GM20000 (cell line): ENCODE data around the gene SMPD4.
"Not testable (repeated sequence)": the region's sequence is repeated elsewhere in the genome, so short reads cannot be mapped to it uniquely, and the experiment has no call there.

Experiments used
- DNase-seq: peaks from one replicate; pipeline ENCODE4 v3.0.0; 2012; ENCODE audit warnings: low spot score
- TF ChIP-seq, protein P1 (sequence below): IDR thresholded peaks from 2 replicates; pipeline ENCODE4 v1.5.1; 2012; ENCODE audit warnings: mild to moderate bottlenecking, control low read depth; ENCODE audit errors: extremely low read depth, missing control alignments

The SMPD4 gene

DNA sequence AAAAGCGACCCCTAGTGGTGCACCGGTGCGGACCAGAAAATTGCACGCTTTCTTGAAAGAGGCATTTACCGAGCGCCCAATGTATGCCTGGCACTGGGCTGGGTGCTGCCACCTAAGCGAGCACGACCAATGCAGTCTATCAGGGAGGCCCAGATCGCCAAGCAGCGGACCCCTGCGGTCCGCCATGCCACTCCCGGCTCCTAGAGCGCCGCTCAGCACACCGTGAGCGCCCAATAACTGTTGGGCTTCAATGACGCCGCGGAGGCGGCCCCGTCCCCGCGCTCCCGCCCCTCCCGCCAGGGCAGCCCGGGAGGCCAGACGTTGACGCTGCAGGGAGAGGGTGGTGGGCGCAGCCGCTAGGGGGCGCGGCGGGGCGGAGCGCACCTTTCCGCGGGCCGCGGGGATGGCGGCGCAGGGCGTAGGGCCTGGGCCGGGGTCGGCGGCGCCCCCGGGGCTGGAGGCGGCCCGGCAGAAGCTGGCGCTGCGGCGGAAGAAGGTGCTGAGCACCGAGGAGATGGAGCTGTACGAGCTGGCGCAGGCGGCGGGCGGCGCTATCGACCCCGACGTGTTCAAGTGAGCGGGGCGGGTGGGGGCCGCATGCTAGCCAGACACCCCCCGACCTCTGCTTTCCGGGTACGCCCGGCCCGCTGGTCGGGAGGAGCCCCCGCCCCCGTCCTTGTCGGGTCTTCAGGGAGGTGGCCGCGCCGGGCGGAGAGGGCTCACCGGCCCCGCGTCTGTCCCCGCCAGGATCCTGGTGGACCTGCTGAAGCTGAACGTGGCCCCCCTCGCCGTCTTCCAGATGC is 679 bp upstream of the SMPD4 start, which contains the start of gene MZT2B:
TSS of gene MZT2B (plus strand) at position 383 of the 803 bp plus-strand sequence. CDS start at position 404, 21 bp downstream.
- peak; percentile 96 for DNase-seq
- TF ChIP-seq, protein P1, sequence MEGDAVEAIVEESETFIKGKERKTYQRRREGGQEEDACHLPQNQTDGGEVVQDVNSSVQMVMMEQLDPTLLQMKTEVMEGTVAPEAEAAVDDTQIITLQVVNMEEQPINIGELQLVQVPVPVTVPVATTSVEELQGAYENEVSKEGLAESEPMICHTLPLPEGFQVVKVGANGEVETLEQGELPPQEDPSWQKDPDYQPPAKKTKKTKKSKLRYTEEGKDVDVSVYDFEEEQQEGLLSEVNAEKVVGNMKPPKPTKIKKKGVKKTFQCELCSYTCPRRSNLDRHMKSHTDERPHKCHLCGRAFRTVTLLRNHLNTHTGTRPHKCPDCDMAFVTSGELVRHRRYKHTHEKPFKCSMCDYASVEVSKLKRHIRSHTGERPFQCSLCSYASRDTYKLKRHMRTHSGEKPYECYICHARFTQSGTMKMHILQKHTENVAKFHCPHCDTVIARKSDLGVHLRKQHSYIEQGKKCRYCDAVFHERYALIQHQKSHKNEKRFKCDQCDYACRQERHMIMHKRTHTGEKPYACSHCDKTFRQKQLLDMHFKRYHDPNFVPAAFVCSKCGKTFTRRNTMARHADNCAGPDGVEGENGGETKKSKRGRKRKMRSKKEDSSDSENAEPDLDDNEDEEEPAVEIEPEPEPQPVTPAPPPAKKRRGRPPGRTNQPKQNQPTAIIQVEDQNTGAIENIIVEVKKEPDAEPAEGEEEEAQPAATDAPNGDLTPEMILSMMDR: peak; percentile 90

DNA sequence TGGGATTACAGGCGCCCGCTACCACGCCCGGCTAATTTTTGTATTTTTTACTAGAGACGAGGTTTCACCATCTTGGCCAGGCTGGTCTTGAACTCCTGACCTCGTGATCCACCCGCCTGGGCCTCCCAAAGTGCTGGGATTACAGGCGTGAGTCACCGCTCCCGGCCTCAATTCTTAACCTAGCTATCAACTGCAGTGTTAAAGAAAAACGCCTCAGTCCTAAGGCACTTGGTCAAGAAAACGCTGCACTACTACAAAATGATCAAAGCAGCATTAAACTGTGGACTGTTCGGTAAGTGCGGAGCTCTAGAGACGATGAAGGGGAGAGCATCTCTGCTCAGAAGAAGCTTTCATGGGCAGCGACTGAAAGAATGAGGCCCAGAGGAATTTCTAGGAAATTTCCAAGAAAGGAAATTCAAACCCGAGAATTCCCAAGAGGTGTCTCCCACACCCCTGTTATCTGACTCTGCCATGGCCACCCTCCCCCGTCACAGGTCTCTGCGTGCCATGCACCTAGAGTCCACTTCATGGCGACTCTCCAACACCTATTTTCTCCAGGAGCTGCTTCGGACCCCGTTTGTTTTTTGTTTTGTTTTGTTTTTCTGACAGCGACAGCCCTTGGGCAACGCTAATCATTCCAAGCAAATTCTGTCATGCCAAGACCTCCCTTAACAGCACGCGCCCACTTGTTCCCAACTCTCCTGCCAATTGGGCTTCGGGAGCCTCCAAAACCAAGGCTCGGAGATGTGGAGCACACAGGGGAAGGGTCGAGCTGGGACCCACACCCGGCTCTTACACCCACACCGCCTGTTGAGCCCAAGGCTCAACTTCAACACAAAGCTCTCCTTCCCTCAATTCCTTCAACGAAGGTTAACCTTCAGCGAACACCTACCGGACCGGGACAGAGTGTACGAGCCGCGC is 738 bp downstream of the SMPD4 start:
- DNase-seq: not testable (repeated sequence)

DNA sequence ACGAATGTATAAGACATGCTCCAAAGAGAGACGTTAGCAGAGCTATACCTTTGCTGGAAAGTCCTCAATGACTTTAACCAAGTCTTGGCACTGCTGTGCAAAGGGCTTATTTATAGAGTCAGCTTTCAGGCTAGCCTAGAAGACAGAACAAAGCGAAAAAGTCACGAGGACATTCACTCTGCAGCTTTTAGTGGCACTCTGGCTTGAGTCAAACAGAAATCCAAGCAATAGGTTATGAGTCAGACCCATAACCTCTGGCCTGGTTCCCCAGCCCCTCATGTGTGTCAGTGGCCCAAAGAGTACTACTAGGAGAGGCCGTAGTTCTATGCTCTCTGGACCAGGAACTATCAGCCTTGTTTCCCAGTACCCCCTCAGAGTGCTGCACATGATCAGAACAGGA is 6.5 kb downstream of the SMPD4 start:
- not testable (repeated sequence) for DNase-seq

DNA sequence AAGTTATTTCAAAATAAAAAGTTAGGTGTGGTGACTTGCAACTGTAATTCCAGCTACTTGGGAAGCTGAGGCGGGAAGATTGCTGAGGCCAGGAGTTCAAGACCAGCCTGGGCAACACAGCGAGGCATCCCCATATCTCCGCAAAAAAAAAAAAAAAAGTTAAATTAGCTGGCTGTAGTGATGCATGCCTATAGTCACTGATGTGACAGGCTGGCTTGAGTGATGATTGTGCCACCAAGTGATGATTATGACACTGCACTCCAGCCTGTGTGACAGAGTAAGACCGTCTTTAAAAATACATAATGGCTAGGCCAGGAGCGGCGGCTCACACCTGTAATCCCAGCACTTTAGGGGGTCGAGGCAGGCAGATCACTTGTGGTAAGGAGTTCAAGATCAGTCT is 11.5 kb downstream of the SMPD4 start:
- DNase-seq: no peak
- TF ChIP-seq, protein P1: no peak

DNA sequence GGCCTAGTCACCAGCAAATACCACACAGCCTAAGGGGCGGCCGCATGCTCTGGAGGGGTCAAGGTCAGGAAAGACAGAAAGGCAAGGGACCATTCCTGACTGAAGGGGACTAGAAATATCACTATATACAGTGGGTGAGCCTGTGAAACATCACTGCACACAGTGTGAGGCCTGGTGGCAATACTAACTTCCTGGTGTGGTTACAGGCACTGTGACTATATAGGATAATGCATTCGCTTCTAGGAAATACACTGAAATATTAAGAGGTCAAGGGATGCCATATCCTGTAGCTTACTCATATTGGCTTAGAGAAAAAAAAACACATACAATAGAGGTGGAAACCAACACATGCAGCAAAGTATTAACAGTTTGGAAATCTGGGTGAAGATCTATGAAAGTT is 12.2 kb downstream of the SMPD4 start:
- not testable (repeated sequence) for DNase-seq

DNA sequence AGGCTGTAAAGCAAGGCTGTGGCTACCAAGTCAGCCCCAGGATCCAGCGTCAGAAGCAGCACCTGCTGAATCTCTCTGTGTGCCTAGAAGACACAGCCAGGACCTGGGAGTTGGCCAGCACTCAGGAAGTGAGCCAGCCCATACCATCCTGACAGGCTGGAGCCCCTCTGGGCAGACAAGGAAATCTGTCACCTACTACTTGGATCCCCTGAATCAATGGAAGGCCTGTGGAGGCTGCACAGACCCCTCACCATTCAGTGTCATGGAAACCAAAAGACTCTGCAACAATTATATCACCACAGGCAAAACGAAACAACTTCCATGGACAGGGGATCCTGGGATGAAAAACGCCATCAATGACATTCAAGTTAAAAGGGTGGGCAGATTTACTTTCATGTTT is 14.8 kb downstream of the SMPD4 start:
- not testable (repeated sequence) for DNase-seq

DNA sequence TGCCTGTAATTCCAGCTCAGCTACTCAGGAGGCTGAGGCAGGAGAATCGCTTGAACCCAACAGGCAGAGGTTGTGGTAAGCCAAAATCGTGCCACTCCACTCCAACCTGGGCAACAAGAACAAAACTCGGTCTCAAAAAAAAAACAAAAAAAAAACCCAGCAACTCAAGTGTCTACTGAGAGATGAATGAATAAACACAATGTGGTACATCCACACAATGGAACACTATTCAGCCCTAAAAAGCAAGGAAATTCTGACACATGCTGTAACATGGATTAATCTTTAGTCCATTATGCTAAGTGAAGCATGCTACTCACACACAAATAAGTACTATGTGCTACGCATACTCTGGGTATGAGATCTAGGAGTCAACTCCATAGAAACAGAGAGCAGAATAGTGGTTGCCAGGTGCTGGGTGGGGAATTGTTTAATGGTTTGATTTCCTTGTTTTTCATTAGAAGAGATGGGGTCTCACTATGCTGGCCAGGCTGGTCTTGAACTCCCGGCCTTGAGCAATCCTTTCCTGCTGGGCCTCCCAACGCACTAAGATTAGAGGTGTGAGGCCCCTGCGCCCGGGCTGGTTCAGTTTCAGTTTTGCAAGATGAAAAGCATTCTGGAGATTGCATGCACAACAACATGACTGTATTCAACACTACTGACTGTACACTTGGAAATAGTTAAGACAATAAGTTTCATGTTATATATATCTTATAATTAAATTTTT is 15.9 kb downstream of the SMPD4 start:
- no peak for DNase-seq
- TF ChIP-seq, protein P1: no peak

DNA sequence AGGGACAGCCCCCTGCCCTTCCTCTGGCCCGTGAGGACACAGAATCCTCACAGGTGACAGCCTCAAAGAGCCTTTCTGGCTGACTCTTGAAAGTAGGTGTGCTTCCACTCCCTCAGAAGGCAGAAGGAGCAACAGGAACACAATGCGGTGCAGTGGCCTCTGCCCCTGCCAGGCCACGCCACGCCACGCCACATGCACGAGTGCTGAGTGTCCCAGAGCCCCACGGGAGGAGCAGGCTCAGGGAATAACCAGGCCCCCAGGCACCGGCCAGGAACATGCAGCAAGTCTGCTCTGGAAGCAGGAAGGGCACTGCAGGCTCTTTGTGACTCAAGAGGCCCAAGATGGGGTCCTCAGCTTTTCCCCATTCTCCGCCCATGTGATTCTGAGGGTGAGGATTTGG is 18.4 kb downstream of the SMPD4 start:
- no peak for DNase-seq
- TF ChIP-seq, protein P1: no peak

DNA sequence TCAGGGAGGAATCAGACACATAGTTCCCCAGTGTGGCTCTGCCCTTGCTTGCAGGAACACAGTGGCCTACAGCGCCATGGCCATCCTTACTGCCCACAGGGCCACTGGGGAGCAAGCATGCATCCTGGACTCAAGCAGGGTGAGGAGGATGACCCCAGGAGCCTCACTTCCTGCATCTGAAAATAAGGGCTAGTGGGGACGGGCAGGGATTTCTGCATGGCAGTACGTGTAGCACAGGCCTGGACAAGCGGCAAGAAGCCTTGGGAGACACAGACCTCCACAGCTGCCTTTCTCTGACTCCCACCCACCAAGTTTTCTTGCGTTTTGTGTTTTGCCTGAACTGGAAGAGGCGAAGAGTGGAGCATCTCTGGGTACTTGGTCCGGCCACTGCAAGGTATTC is 18.9 kb downstream of the SMPD4 start:
- DNase-seq: not testable (repeated sequence)

DNA sequence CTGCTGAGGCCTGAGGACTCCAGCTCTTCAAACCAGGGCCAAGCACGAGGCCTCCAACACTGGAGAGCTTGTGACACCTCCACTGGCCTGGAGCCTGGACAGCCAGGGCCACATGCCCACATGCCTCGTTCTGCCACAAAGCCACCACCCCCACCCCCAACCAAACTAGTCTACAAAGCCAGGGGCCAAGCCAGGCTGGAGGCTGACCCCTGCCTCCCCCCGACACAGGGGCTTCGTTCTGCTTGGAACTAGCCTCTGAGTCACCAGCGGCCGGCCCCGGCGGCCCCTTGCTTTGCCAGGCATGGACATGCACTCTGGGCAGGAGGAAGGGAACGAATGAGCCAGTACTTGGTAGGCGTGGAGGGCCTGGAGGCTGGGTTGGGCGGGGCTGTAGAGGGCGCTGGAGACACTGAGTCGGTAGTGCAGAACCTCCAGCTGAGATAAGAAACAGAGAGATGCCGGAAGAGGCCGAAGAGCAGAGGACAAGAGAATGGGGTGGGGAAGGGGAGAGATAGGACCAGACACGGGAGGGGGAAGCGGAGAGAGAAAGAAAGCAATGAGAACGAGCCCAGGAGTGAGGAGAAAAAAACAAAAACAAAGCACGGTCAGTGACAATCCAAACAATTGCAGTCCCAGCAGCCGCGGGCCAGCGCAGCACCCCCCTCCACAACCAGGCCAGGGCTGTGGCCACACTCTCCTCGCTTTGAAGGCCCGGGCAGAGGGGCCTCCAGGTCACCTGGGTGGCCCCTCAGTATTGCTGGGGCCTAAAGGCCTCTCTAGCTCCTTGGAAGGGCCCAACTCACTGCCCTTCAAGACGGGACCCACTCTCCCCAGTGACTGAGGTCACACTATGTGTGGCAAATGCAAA is 20.3 kb downstream of the SMPD4 start:
- DNase-seq: not testable (repeated sequence)
